ENCODE measurements around the gene VPS37B. TPM values are rescaled to one million over a fixed set of nuclear protein-coding genes. Genes with fewer than 3 reads are reported as not detected.

The VPS37B gene
- total RNA-seq, 3 donors from 2014 or later = 15.4 to 37.8 (median 34.4) TPM

- Histone ChIP-seq H3K36me3 (no peaks in the 10 kb centered on the region), H3K27me3 (no peaks in the 10 kb centered on the region), H3K4me1 (peaks cover 0 to 11% of the 10 kb centered on the region in 2 donors), H3K27ac (peak overlapping the region; percentile 78 to 79), H3K9me3 (no peaks in the 10 kb centered on the region), H3K4me3 (no peak overlapping the region)
- DNase-seq (ENCODE audit: low spot score in 2 of 2) = no peak
- intact Hi-C loops (cut with DNase I; ENCODE audit: low total_unique reads) = no loop called here
- TF ChIP-seq POLR2A (IDR thresholded peaks at IDR 0.05) (no peak), POLR2AphosphoS5 (IDR thresholded peaks at IDR 0.05) (no peak)
- TF ChIP-seq, protein P1, sequence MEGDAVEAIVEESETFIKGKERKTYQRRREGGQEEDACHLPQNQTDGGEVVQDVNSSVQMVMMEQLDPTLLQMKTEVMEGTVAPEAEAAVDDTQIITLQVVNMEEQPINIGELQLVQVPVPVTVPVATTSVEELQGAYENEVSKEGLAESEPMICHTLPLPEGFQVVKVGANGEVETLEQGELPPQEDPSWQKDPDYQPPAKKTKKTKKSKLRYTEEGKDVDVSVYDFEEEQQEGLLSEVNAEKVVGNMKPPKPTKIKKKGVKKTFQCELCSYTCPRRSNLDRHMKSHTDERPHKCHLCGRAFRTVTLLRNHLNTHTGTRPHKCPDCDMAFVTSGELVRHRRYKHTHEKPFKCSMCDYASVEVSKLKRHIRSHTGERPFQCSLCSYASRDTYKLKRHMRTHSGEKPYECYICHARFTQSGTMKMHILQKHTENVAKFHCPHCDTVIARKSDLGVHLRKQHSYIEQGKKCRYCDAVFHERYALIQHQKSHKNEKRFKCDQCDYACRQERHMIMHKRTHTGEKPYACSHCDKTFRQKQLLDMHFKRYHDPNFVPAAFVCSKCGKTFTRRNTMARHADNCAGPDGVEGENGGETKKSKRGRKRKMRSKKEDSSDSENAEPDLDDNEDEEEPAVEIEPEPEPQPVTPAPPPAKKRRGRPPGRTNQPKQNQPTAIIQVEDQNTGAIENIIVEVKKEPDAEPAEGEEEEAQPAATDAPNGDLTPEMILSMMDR (IDR thresholded peaks at IDR 0.05) = no peak
Measured at GRCh38 chr12:122848471-122849351, 47.2 kb downstream of the VPS37B start.

DNA sequence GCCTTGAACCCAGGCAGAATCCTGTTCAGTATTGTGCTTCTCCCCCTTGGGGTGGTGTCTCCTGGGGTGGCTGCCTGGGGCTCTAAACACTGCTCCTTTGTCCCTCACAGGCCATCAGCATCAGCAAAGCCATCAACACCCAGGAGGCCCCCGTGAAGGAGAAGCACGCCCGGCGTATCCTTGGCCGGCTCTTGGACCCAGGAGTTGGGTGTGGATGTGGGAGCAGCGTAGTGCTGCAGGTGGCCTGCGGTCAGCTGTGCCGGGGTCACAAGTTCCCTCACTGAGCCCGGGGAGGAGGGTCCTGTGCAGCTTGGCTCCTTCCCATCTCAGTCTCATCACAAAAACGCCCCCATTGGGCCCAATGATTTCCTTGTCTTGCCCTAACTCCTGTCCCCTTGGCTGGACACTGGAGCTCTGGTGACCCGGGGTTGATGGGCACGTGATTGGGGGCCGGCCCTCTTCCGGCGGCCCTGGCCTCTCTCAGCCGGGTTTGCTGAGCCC, 48.0 kb downstream of the VPS37B start:
- DNase-seq (ENCODE audit: low spot score in 2 of 2) = no peak
- TF ChIP-seq, protein P1 (IDR thresholded peaks at IDR 0.05) = no peak
- TF ChIP-seq POLR2AphosphoS5 (IDR thresholded peaks at IDR 0.05) (no peak), POLR2A (IDR thresholded peaks at IDR 0.05) (no peak)
- no peak overlapping the region for H3K4me3 ChIP-seq
- no peaks in the 10 kb centered on the region for H3K9me3 ChIP-seq
- peaks cover 0 to 13% of the 10 kb centered on the region in 2 donors for H3K4me1 ChIP-seq
- no peaks in the 10 kb centered on the region for H3K36me3 ChIP-seq
- peak overlapping the region in 1 of 2 donors; percentile 79 for H3K27ac ChIP-seq
- intact Hi-C loops (cut with DNase I; ENCODE audit: low total_unique reads) = no loop called here
- no peaks in the 10 kb centered on the region for H3K27me3 ChIP-seq

GRCh38 chr12:122847516-122847836, 48.4 kb downstream of the VPS37B start:
- no peak for TF ChIP-seq POLR2A (IDR thresholded peaks at IDR 0.05)
- TF ChIP-seq, protein P1 (IDR thresholded peaks at IDR 0.05) = no peak
- TF ChIP-seq POLR2AphosphoS5 (IDR thresholded peaks at IDR 0.05) = no peak
- Histone ChIP-seq H3K36me3 (no peaks in the 10 kb centered on the region), H3K4me1 (peaks cover 0 to 18% of the 10 kb centered on the region in 2 donors), H3K27me3 (no peaks in the 10 kb centered on the region), H3K27ac (no peak overlapping the region), H3K9me3 (no peaks in the 10 kb centered on the region), H3K4me3 (no peak overlapping the region)
- DNase-seq (ENCODE audit: low spot score in 2 of 2) = no peak
- intact Hi-C loops (cut with DNase I; ENCODE audit: low total_unique reads) = no loop called here

- H3K27me3 ChIP-seq = no peaks in the 10 kb centered on the region
- H3K36me3 ChIP-seq = no peaks in the 10 kb centered on the region
- no peak overlapping the region for H3K4me3 ChIP-seq
- H3K27ac ChIP-seq = no peak overlapping the region
- H3K4me1 ChIP-seq = peaks cover 0 to 19% of the 10 kb centered on the region in 2 donors
- no peak for DNase-seq (ENCODE audit: low spot score in 2 of 2)
- TF ChIP-seq, protein P1 (IDR thresholded peaks at IDR 0.05) = no peak
- TF ChIP-seq POLR2A (IDR thresholded peaks at IDR 0.05) = no peak
- no peak for TF ChIP-seq POLR2AphosphoS5 (IDR thresholded peaks at IDR 0.05)
- intact Hi-C loops (cut with DNase I; ENCODE audit: low total_unique reads) = no loop called here
- H3K9me3 ChIP-seq = no peaks in the 10 kb centered on the region
Measured at GRCh38 chr12:122846622-122847515, 49.1 kb downstream of the VPS37B start.

Measured in breast epithelium (tissue), 4 donors.